ENCODE measurements around the gene DGUOK.

Gene DGUOK

GRCh38 chr2:73969356-73969755 lies 42.7 kb downstream of the DGUOK start:
- Histone ChIP-seq H3K9ac (ENCODE audit: insufficient read length, low read depth) (no peak overlapping the region), H3K4me3 (ENCODE audit: insufficient read length, low read depth) (no peak overlapping the region), H3K27me3 (ENCODE audit: insufficient read depth, insufficient read length) (no peaks in the 10 kb centered on the region), H3K4me1 (ENCODE audit: insufficient read depth, insufficient read length) (peaks cover 2% of the 10 kb centered on the region), H3K36me3 (ENCODE audit: insufficient read depth, insufficient read length, low read length) (no peaks in the 10 kb centered on the region), H3K9me3 (ENCODE audit: insufficient read depth, low read length) (no peaks in the 10 kb centered on the region)
- TF ChIP-seq SUZ12 (IDR thresholded peaks at IDR 0.05; ENCODE audit: extremely low read depth, insufficient read depth, insufficient read length) (no peak), YY1 (IDR thresholded peaks at IDR 0.05; ENCODE audit: insufficient read depth, insufficient read length) (no peak), ZNF274 (IDR thresholded peaks at IDR 0.05; ENCODE audit: low read depth, low read length) (no peak)
- DNase-seq (ENCODE audit: low read depth, low spot score): no peak

GRCh38 chr2:73970141-73970803 lies 43.6 kb downstream of the DGUOK start:
- H3K36me3 ChIP-seq (ENCODE audit: insufficient read depth, insufficient read length, low read length): no peaks in the 10 kb centered on the region
- no peak for DNase-seq (ENCODE audit: low read depth, low spot score)
- H3K9ac ChIP-seq (ENCODE audit: insufficient read length, low read depth): no peak overlapping the region
- peaks cover 2% of the 10 kb centered on the region for H3K4me1 ChIP-seq (ENCODE audit: insufficient read depth, insufficient read length)
- H3K27me3 ChIP-seq (ENCODE audit: insufficient read depth, insufficient read length): no peaks in the 10 kb centered on the region
- H3K4me3 ChIP-seq (ENCODE audit: insufficient read length, low read depth): no peak overlapping the region
- no peaks in the 10 kb centered on the region for H3K9me3 ChIP-seq (ENCODE audit: insufficient read depth, low read length)
- TF ChIP-seq YY1 (IDR thresholded peaks at IDR 0.05; ENCODE audit: insufficient read depth, insufficient read length) (no peak), SUZ12 (IDR thresholded peaks at IDR 0.05; ENCODE audit: extremely low read depth, insufficient read depth, insufficient read length) (no peak), ZNF274 (IDR thresholded peaks at IDR 0.05; ENCODE audit: low read depth, low read length) (no peak)

GRCh38 chr2:73970850-73971471 lies 44.3 kb downstream of the DGUOK start:
- no peak for DNase-seq (ENCODE audit: low read depth, low spot score)
- no peaks in the 10 kb centered on the region for H3K27me3 ChIP-seq (ENCODE audit: insufficient read depth, insufficient read length)
- peaks cover 2% of the 10 kb centered on the region for H3K4me1 ChIP-seq (ENCODE audit: insufficient read depth, insufficient read length)
- no peak for TF ChIP-seq YY1 (IDR thresholded peaks at IDR 0.05; ENCODE audit: insufficient read depth, insufficient read length)
- TF ChIP-seq SUZ12 (IDR thresholded peaks at IDR 0.05; ENCODE audit: extremely low read depth, insufficient read depth, insufficient read length): no peak
- TF ChIP-seq ZNF274 (IDR thresholded peaks at IDR 0.05; ENCODE audit: low read depth, low read length): no peak
- no peaks in the 10 kb centered on the region for H3K36me3 ChIP-seq (ENCODE audit: insufficient read depth, insufficient read length, low read length)
- no peak overlapping the region for H3K4me3 ChIP-seq (ENCODE audit: insufficient read length, low read depth)
- H3K9ac ChIP-seq (ENCODE audit: insufficient read length, low read depth): no peak overlapping the region
- no peaks in the 10 kb centered on the region for H3K9me3 ChIP-seq (ENCODE audit: insufficient read depth, low read length)

GRCh38 chr2:73971722-73972121 lies 45.0 kb downstream of the DGUOK start:
- no peak for TF ChIP-seq YY1 (IDR thresholded peaks at IDR 0.05; ENCODE audit: insufficient read depth, insufficient read length)
- no peak for TF ChIP-seq SUZ12 (IDR thresholded peaks at IDR 0.05; ENCODE audit: extremely low read depth, insufficient read depth, insufficient read length)
- no peak for TF ChIP-seq ZNF274 (IDR thresholded peaks at IDR 0.05; ENCODE audit: low read depth, low read length)
- Histone ChIP-seq H3K9me3 (ENCODE audit: insufficient read depth, low read length) (no peaks in the 10 kb centered on the region), H3K36me3 (ENCODE audit: insufficient read depth, insufficient read length, low read length) (no peaks in the 10 kb centered on the region), H3K4me3 (ENCODE audit: insufficient read length, low read depth) (no peak overlapping the region), H3K9ac (ENCODE audit: insufficient read length, low read depth) (no peak overlapping the region), H3K27me3 (ENCODE audit: insufficient read depth, insufficient read length) (no peaks in the 10 kb centered on the region), H3K4me1 (ENCODE audit: insufficient read depth, insufficient read length) (peaks cover 2% of the 10 kb centered on the region)
- no peak for DNase-seq (ENCODE audit: low read depth, low spot score)

- Histone ChIP-seq H3K9me3 (ENCODE audit: insufficient read depth, low read length) (no peaks in the 10 kb centered on the region), H3K4me1 (ENCODE audit: insufficient read depth, insufficient read length) (peaks cover 2% of the 10 kb centered on the region), H3K27me3 (ENCODE audit: insufficient read depth, insufficient read length) (peaks cover 7% of the 10 kb centered on the region), H3K36me3 (ENCODE audit: insufficient read depth, insufficient read length, low read length) (no peaks in the 10 kb centered on the region), H3K4me3 (ENCODE audit: insufficient read length, low read depth) (no peak overlapping the region), H3K9ac (ENCODE audit: insufficient read length, low read depth) (no peak overlapping the region)
- no peak for DNase-seq (ENCODE audit: low read depth, low spot score)
- no peak for TF ChIP-seq YY1 (IDR thresholded peaks at IDR 0.05; ENCODE audit: insufficient read depth, insufficient read length)
- TF ChIP-seq ZNF274 (IDR thresholded peaks at IDR 0.05; ENCODE audit: low read depth, low read length): no peak
- TF ChIP-seq SUZ12 (IDR thresholded peaks at IDR 0.05; ENCODE audit: extremely low read depth, insufficient read depth, insufficient read length): no peak
Observed at GRCh38 chr2:73972846-73973245, 46.2 kb downstream of the DGUOK start.

- TF ChIP-seq ZNF274 (IDR thresholded peaks at IDR 0.05; ENCODE audit: low read depth, low read length) (no peak), SUZ12 (IDR thresholded peaks at IDR 0.05; ENCODE audit: extremely low read depth, insufficient read depth, insufficient read length) (no peak), YY1 (IDR thresholded peaks at IDR 0.05; ENCODE audit: insufficient read depth, insufficient read length) (no peak)
- Histone ChIP-seq H3K27me3 (ENCODE audit: insufficient read depth, insufficient read length) (peaks cover 32% of the 10 kb centered on the region), H3K4me3 (ENCODE audit: insufficient read length, low read depth) (no peak overlapping the region), H3K36me3 (ENCODE audit: insufficient read depth, insufficient read length, low read length) (no peaks in the 10 kb centered on the region), H3K9ac (ENCODE audit: insufficient read length, low read depth) (no peak overlapping the region), H3K4me1 (ENCODE audit: insufficient read depth, insufficient read length) (no peaks in the 10 kb centered on the region), H3K9me3 (ENCODE audit: insufficient read depth, low read length) (no peaks in the 10 kb centered on the region)
- no peak for DNase-seq (ENCODE audit: low read depth, low spot score)
Observed at GRCh38 chr2:73975731-73976130, 49.1 kb downstream of the DGUOK start.

- no peaks in the 10 kb centered on the region for H3K9me3 ChIP-seq (ENCODE audit: insufficient read depth, low read length)
- H3K36me3 ChIP-seq (ENCODE audit: insufficient read depth, insufficient read length, low read length): no peaks in the 10 kb centered on the region
- no peak for DNase-seq (ENCODE audit: low read depth, low spot score)
- TF ChIP-seq YY1 (IDR thresholded peaks at IDR 0.05; ENCODE audit: insufficient read depth, insufficient read length) (no peak), SUZ12 (IDR thresholded peaks at IDR 0.05; ENCODE audit: extremely low read depth, insufficient read depth, insufficient read length) (no peak), ZNF274 (IDR thresholded peaks at IDR 0.05; ENCODE audit: low read depth, low read length) (no peak)
- no peak overlapping the region for H3K4me3 ChIP-seq (ENCODE audit: insufficient read length, low read depth)
- peaks cover 39% of the 10 kb centered on the region for H3K27me3 ChIP-seq (ENCODE audit: insufficient read depth, insufficient read length)
- peaks cover 2% of the 10 kb centered on the region for H3K4me1 ChIP-seq (ENCODE audit: insufficient read depth, insufficient read length)
- no peak overlapping the region for H3K9ac ChIP-seq (ENCODE audit: insufficient read length, low read depth)
Observed at GRCh38 chr2:73976803-73977202, 50.1 kb downstream of the DGUOK start.

All from NT2/D1 (cell line).